C1 segment of cervical spinal cord (tissue), 14 donors: ENCODE results near the gene KCTD20.

Experiments used
- DNase-seq, 14 donors: peaks; one replicate each; lab custom pipeline; 2025; lab: John Stamatoyannopoulos, UW

KCTD20 gene

DNA sequence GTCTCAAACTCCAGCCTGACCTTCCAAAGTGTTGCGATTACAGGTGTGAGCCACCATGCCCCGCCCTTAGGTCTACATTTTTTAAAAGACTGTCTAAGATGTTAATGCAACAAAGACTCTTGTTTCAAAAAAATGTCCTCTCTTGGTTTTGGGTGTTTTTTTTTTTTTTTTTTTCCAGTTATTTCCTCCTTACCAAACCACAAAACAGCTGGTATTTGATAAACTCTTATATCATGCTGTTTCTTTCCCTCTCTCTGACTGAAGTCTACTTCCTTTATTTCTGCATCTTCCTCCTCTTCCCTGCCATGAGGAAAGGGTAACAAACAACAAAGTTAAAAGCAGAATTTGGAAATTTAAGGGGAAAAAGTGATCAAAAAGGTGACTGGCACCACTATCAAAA, 83.3 kb downstream of the KCTD20 start:
- DNase-seq, result no peak

DNA sequence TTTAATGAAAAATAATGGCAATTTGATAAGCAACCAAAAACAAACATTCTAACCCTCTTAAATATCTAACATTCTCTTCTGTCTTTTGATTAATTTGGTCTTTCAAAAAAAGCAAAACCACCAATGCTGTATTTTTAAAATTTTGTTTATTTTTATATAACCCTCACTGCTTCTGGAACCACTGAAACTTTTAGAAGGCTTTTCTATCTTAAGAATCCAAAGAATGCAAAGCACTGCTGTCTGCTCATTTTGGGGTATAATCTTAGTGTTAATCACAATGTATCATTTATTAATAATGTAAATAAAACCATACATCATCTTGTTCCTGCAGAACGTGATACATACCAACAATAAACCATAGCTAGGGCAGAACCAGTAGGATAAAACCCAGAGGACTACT, 90.5 kb downstream of the KCTD20 start:
- no peak for DNase-seq

DNA sequence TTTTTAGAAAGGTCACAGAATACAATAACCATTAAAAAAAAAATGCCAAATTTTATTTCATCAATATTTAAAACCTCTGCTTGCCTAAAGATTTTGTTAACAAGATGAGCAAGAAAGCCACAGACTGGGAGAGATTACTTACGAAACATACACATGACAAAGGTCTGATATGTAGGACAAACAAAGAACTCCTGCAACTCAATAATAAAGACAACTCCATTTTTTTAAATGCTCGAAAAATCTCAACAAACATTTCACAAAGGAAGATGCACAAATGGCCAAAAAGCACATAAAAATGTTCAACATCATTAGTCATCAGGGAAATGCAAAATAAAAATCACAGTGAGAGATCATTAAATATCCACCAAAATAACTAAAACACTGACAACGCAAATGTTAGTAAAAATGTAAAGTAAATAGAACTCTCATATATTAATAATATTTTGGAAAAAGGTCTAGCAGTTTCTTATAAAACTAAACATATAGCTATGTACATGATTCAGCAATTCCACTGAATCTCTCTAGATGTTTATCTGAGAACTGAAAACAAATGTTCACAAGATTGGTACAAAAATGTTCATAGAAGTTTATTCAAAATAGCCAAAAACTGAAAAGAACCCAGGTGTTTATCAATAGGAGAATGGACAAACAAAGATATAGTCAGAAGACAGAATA, 94.2 kb downstream of the KCTD20 start:
- no peak for DNase-seq

DNA sequence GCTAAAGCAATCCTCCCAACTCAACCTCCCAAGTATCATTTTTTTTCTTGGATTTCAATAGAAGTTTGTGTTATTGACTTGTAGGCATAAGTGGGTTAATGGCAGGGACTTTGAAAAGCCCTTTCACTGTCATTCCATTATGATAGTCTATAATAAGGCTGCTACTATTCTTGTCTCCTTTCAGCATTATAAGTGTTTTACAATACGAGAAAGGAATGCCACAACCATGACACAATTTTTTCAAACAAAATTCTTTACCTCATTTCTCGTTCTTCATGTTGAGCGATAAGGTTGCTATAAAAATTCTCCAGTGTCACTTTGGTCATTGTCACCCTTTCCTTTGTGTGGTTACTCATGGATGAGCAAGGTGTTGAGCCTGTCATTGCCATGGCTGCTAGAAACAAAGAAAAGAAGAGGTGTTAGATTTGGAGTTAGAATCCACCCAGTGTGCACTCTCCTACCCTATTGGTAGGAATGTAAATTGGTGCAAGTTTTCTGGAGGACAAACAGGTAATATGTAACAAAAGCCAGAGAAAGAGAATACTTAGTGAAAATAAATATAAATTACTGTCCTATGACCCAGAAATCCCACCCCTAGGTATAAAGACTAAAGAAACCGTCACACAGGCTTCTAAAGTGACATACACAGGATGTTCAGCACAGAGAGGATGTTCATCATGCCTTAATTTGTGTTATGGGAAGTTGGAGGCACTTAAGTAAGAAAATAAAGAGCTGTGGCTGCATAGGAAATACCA, 97.2 kb downstream of the KCTD20 start:
- DNase-seq, result no peak
